HG03095 (cell line): ENCODE results near the gene CFAP46.

Experiments used
- ATAC-seq: cut with Tn5 transposase; IDR thresholded peaks from one replicate; pipeline ENCODE4 v1.9.1; 2021; ENCODE audit warnings: moderate library complexity; ENCODE audit not compliant: unreplicated experiment

CFAP46 gene

DNA sequence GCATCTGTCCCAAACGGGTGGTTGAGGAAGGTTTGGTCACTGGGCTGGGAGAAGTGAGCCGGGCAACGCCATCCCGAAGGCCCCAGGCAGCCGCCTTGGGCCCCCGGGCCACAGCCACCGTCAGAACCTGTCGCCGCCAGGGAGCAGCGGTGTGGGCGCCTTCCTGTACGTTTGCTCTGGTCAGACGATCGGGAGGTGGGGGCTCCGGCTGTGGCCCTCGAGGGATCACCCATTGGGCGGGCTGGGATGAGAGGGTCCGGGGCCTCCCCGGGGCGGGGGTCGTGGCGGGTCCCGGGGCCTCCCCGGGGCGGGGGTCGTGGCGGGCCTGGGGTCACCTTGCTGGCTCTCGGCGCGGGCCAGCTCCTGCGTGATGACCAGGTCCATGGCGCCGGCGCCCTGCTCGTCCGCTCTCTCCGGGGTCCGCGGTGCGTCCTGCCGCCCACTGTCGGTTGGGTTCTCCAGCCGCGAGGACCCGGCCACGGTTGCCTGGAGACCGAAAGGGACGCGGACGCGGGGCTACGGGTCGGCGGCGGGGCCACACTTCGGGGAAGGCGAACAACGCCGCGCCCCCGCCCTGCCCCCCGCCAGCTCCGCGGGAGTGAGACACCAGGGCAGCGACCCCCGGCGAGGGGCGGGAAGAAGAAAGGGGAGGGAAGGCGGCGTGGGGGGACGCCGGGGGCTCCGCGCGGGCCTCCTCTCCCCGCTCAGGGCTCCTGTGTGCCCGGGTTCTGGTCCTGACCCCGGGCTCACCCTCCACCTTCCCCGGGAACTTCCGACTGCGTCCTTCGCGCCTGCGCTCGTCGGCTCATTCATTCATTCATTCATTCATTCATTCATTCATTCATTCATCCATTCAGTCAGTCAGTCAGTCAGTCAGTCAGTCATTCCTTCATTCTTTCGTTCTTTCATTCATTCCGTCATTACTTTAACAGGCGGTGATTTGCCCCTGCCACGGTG lies at the start of gene CFAP46:
Gene CFAP46, minus strand, starts transcription at position 470 of the 957 bp plus-strand sequence. Its CDS starts 86 bp downstream, at position 384.
- no peak for ATAC-seq

DNA sequence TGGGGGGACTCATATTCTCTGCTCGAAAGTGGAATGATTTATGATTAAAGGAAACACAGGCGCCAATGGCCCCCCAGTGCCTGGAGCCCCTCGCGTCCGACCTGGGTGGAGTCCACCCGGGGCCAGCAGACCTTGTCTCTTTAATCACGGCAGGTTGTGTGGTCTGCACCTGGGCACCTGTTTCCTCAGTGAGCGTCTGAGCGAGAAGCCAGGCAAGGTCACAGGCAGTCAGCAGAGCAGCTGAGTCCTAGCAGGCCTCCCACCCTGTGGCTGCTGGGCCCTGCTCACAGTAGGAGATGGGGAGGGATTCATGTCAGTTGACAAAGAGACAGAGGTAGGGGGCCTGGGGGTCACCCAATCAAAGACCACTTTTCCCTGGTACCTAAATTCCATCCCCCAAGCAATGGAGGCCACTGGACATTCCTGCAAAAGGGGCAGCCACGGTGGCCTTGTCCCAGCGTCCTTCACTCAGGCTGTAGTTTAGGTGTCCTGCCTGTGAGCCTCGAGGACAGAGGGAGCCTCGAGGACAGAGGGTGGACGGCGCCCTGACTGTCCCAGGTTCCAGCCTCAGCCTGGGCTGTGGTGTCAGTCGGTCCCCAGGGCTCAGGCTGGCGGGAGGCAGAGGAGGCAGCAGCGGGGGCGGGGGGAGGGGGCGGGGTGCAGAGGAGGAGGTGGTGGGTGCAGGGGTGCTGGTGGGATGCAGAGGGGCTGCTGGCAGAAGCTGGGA lies 49.5 kb upstream of the CFAP46 start:
- no peak for ATAC-seq

DNA sequence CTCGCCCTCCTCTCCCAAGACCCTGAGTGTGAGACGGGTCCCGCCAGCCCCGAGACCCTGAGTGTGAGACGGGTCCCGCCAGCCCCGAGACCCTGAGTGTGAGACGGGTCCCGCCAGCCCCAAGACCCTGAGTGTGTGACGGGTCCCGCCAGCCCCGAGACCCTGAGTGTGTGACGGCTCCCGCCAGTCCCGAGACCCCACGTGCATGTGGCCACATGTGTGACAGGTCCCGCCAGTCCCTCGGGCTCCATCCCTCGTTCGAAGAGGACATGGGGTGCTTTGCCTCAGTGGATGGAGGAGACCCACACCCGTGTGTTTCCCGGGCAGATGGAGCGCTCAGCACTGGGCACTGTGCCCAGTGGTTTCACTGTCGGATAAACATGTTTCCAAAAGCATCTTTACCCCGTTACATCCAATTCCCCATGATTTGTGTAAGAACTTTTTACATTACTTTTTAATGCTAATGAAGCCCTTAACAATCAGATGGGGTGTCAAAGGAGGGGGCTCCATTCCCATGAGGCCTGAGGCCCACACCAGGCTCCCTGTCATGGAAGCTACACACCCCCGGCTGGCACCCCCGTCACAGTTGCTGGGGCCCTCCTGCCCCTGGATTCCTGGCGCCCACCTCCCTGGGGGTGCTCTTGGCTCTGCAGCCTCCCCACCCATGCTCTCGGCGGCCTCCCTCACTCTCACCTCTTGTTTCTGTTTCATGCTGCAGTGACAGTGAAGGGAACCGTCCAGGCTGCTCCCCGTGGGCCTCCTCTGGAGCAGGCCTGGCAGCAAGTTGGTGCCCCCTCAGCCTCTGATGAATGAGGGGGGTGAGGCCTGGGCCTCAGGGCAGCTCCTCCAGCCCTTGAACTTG lies 48.5 kb upstream of the CFAP46 start:
- ATAC-seq, result no peak

DNA sequence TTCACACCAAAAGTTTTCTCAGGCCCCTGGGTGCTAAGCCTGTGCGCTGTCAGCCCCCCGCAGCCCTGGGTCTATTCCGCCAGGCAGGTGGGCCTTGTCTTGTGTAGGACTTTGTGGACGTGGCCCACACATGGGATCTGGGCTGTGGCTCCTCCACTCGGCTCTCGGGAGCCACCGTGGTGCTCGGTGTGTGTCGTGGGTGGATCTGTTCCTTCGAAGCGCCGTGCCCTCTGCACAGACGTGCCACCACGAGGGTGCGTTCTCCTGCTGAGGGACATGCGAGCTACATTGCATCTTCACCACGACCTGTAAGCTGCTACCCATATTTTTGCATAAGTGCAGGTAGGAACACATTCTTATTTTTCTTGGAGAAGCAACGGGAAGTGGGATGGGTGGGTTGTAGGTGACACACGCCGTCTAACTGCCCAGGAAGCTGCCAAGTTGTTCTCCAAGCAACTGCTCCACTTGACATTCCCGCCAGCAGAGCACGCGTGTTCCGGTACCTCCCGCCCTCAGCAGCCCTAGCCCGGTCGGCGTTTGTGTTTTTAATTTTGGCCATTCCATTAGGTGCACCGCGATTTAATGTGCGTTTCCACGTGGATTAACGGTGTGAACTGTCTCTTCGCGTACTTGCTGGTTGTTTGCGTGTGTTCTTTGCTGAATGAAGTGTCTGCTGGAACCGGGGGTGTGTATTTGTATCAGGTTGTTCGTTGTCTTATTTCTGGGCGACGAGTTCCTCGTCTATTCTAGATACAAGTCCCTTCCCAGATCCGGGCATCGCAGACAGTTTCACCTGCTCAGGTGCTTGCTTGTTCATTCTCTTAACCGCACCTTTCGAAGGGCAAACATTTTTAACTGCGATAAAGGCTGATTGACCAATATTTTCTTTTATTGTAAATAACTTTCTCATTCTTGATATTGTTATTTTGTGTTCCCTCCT lies 47.4 kb upstream of the CFAP46 start:
- no peak for ATAC-seq

DNA sequence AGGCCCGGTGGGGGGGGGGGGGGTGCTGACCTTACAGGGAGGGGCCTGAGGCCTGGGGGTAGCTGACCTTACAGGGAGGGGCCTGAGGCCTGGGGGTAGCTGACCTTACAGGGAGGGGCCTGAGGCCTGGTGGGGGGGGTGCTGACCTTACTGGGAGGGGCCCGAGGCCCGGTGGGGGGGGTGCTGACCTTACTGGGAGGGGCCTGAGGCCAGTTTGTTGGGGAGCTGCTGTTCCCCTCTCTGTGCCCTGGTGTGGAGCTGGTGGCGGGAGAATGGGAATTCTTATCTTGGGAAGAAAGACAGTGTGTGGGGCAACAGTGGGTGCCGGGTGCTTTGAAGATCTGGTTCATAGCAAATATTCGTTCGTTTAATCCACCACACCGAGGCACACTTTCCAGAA lies 46.6 kb upstream of the CFAP46 start:
- ATAC-seq, result no peak

DNA sequence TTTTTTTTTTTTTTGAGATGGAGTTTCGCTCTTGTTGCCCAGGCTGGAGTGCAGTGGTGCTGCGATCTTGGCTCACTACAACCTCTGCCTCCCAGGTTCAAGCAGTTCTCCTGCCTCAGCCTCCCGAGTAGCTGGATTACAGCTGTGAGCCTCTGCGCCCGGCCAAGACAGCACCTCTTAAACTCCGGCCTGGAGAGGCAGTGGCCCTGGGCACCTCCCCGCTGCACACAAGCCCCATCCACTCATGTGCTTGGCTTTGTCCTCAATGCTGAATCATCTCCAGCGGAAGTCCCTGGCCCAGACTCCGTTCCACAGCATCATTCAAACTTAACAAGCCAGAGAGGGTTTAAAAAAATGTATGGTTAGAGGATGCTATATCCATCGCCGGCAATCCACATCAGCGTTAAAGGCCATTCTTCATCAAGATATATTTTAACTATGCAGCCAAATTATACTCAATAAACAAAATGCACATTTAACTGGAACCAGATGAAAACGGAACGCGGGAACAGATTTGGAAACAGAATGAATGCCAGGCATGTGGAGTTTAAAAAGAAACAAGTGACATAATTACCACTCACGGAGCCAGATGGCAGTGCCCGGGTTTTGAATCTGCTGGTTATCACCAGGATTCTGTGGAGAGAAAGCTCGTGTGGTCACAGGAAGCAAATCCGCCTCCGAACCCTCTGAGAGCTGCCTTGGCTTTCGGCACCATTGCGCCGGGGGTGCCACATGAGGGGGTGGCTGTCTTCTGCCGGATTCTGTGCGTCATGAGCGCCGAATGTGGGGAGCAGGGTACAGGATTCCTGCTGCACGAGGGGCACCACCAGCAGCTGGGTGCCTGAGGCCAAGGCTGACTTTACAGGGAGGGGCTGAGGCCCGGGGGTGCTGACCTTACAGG lies 45.6 kb upstream of the CFAP46 start:
- ATAC-seq, result no peak

DNA sequence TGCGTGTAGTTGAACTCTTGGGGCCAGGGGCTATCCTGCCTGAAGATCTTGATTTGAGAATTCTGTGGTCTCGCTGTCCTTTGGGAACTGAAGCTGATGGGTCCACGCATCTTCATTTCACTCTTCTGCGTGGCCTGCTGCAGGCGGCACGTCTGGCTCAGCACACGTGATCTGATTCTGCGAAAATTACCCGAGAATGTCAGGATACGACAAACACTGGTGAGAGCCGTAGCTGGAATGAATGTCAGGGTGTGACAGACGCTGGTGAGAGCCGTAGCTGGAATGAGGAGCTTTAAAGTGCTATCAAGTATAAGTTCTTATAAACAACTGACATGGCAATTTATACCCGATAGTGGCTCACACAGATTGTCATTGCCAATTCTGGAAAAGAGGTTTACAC lies 44.6 kb upstream of the CFAP46 start:
- no peak for ATAC-seq

DNA sequence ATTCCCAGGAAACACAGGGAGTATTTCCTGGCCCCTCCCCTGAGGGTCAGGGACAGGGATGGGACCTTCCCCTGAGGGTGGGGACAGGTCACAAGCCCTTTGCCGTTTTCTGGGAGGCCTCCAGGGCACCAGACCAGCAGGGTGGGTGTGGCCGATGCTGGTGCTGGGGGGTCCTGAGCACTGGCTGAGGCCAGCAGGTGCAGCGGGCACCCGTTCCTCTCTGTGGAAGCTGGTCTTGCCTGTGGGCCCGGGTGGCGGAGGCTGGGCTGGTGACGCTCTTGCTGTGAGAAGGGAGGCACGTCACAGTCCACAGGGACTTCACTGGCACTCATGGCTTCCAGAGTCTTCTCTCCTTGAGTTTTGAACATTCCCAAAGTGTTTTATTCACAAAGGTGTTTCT lies 44.2 kb upstream of the CFAP46 start:
- ATAC-seq, result no peak

DNA sequence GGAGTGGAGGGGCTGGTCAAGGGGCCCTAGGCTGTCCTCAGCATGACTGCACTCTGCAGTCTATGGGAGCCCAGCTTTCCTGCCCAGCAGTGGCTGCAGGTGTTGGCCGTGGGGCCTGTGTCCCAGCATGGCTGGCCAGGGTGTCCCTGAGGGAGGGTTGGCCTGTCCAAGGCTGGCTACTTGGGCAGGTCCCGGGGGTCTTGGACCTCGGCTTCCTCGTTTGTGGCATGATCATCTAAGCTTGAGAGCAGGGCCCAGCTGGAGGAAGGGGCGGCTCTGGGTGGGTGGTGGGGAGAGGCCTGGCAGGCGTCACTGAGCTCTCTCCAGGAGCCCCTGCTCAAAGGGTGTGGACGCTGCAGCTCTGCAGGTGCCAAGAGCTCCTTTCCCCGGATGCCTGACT lies 43.7 kb upstream of the CFAP46 start:
- no peak for ATAC-seq

DNA sequence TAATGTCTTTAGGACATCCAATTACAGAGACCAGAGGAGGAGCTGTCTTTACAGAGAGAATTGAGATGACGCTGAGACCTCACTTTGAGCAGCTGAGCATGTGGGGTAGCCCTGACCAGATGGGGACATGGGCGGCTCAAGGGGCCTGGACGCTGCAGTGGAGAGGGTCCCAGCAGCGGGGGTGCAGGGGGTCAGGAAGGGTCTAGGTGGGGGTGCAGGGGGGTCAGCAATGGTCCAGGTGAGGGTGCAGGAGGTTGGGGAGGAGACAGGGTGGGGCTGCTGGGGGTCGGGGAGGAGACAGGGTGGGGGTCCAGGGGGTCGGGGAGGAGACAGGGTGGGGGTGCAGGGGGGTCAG lies 43.2 kb upstream of the CFAP46 start:
- ATAC-seq, result no peak

DNA sequence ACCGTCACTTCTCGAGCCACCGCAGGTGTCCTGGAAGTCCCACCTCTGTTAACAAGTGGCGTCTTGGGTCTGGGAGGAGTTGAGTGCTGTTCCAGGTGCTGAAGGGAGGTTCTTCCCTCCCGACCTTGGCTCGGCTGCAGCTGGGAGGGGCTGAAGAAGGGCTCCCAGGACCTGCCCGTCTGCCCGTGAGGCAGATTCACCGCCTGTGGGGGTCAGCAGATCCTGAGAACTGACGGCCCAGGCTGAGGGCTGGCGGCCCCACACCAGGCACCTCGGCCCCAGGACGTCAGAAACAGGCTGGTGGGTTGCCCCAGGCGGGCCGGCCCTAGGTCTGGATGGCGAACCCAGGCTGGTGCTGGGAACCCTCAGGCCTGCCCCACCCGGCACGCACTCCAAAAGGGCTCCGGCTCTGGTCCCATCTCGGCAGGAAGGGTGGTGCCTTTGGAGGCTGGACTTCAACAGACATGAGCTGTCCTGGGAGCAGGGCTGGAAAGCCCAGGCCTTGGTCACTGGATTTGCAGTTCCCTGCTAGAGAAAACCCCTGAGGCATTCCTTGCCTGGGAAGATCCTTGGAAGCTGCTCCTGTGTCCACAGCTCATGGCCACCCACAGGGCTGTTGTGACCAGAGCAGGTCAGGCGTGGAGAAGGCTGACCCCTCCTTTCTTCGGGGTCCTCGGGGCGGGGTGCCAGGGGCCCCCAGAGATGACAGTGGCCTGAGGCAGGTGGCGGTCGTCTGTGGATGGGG lies 42.6 kb upstream of the CFAP46 start:
- no peak for ATAC-seq

DNA sequence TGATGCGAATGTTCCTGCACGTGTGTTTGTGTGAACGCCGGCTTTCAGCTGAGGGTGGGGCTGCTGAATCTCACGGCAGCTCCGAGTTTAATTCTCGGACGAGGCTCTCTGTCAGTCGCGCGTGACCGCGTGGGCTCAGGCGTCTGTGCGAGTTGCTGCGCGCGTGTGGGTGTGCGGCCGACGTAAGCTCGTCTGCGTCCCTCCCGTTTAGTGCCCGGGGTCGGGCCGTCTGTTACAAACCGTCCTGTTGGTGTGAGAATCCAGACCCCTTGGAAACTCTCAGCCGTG lies 41.6 kb upstream of the CFAP46 start:
- ATAC-seq, result no peak

DNA sequence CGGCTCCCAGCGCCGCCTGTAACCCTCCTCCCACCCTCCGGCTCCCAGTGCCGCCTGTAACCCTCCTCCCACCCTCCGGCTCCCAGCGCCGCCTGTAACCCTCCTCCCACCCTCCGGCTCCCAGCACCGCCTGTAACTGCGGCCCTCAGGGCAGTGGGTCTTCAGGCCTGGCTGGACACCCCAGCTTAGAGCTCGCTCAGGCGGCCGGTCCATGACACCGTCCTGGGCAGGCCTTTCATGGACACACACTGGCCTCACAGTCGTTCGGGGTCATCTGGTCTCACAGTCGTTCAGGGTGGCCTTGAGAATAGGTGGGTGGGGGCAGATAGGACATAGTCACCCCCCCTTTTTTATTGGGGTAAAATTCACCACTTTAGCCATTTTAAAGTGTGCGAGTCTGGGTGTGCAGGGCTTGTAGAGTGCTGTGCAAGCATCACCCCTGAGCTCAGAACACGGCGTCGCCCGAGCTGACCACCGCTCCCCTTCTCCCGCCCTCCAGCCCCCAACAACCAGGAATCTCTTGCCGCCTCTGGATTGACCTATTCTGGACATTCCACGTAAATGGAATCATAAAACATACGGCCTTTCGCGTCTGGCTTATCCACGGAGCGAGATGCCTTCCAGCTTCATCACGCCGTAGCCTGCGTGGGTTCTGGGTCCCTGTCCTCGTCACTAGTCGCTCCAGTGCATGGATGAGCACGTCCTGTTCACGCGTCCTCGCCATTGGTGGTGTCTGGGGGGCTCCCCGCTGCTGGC lies 41.1 kb upstream of the CFAP46 start:
- ATAC-seq, result no peak

DNA sequence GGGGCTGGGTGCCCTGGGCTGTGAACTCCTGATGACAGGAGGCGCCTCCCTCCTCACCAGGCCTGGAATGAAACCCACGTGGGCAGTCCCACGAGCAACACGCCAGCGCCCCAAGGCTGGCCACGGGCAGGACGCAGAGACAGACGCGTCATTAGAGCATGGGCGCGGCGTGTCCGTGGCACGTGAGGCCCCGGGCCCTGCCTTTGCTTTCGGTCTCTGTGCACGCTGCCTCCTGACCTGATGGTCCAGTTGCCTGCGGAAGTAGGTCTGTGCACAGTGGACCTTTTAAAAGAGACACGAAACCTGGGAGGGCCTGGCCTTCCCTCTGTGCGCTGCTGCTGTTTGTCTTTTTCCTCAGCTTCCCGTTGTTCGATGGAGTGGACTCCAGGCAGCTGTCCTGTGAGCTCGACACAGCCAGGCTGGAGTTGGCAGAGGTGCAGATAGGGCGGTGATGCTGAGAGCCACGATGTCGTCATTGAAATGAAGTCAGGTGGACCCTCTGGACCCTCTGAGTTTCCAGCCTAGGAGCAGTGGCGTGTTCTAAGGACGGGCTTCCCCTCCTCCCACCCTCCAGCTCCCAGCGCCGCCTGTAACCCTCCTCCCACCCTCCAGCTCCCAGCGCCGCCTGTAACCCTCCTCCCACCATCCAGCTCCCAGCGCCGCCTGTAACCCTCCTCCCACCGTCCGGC lies 40.1 kb upstream of the CFAP46 start:
- ATAC-seq, result no peak

DNA sequence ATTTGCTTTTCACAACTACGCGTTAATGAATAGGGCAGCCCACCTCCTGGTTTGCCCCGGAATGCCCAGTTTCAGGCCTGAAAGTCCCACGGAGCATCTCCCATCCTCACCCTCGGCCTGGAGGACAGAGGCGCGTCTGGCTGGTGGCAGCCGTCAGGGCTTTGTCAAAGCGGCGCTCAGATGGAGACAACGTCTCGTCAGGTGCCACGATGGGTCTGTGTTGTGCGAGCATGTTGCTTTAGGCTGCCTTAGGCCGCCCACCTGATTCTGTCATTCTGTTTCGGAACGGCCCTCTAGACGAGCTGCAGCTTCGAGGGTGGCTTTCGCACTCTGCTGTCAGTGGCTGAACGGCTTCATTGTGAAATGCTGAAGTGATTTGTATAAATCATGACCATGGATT lies 39.4 kb upstream of the CFAP46 start:
- no peak for ATAC-seq

DNA sequence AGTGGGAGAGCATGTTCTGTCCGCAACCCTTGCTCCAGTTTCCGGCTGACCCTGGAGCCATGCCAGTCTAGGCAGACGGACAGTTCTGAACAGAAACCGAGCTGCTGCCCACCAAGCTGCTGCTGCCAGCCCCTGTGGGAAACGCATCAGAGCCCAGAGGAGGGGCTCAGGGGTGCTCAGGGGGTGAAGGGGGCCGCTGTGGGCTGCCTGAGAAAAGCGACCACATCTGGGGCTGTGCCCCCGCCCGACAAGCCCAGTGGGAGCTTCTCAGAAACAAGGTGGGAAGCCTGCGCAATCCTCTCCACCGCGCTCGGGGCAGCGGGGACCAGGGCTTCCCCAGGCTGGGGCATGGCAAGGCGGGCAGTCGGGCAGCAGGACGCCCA lies 38.8 kb upstream of the CFAP46 start:
- ATAC-seq, result no peak

DNA sequence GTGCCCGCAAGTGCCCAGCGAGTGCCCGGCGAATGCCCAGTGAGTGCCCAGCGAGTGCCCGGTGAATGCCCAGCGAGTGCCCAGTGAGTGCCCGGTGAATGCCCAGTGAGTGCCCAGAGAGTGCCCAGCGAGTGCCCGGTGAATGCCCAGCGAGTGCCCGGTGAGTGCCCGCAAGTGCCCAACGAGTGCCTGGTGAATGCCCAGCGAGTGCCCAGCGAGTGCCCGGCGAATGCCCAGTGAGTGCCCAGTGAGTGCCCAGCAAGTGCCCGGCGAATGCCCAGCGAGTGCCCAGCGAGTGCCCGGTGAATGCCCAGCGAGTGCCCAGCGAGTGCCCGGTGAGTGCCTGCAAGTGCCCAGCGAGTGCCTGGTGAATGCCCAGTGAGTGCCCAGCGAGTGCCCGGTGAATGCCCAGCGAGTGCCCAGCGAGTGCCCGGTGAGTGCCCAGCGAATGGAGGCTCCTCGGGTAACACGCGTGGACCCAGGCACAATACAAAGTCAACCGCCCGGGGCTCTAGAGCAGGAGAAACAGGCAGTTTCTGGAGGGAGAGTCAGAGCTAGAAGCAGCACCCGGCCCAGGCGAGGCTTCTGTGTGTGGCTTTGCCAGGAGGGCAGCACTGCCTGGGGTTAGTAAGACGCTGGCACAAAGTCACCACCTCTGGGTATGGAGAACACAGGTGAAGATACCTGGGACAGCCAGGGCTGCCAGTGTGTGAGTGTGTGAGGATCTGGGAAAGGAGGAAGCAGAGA lies 38.2 kb upstream of the CFAP46 start:
- ATAC-seq, result no peak
